Effector CD8-positive, alpha-beta T cell (primary cell): ENCODE results near the gene NUSAP1.
"Not testable (repeated sequence)": the region's sequence is repeated elsewhere in the genome, so short reads cannot be mapped to it uniquely, and the experiment has no call there.

Experiments used
- DNase-seq: peaks from one replicate; lab custom pipeline; 2025; lab: John Stamatoyannopoulos, UW
- total RNA-seq, 4 experiments: gene quantifications; one replicate each; lab custom pipeline; 2026; lab: John Stamatoyannopoulos, UW

The NUSAP1 gene
- 0 to 0.36 (median 0.04) reads per million in 4 experiments for total RNA-seq

- DNase-seq, result peak; percentile 97
Observed at GRCh38 chr15:41332194-41333025, at the start of gene NUSAP1, which contains the start of gene OIP5. NUSAP1 (plus strand) TSS chr15:41332881; CDS start chr15:41332958, 77 bp downstream. OIP5 (minus strand) TSS chr15:41332591; CDS start chr15:41332561, 30 bp downstream.

DNA sequence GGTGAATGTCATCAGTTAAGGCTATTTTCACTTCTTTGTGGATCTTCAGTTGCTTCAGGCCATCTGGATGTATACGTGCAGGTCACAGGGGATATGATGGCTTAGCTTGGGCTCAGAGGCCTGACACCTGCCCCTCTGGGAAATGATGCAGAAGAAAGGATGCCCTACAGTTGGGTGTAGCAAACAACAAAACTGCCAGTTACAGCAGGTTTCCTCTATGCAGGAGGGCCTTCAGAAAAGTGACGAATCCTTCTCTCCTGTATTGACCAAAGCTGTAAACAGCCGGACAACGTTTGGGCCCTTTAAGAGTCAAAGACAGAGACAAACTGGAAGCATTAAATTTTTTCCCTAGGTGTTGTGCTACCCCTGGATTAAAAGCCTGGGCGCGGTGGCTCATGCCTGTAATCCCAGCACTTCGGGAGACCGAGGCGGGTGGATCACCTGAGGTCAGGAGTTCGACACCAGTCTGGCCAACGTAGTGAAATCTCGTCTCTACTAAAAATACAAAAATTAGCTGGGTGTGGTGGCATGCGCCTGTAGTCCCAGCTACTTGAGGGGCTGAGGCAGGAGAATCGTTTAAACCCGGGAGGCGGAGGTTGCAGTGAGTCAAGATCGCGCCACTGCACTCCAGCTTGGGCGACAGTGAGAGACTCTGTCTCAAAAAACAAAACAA lies 49.6 kb upstream of the NUSAP1 start:
- DNase-seq, result not testable (repeated sequence)

- peak; percentile 96 for DNase-seq
Observed at GRCh38 chr15:41283653-41284426, 48.8 kb upstream of the NUSAP1 start.

- DNase-seq, result no peak
Observed at GRCh38 chr15:41284427-41285177, 48.1 kb upstream of the NUSAP1 start.

- DNase-seq, result no peak
Observed at GRCh38 chr15:41285285-41285684, 47.4 kb upstream of the NUSAP1 start.

DNA sequence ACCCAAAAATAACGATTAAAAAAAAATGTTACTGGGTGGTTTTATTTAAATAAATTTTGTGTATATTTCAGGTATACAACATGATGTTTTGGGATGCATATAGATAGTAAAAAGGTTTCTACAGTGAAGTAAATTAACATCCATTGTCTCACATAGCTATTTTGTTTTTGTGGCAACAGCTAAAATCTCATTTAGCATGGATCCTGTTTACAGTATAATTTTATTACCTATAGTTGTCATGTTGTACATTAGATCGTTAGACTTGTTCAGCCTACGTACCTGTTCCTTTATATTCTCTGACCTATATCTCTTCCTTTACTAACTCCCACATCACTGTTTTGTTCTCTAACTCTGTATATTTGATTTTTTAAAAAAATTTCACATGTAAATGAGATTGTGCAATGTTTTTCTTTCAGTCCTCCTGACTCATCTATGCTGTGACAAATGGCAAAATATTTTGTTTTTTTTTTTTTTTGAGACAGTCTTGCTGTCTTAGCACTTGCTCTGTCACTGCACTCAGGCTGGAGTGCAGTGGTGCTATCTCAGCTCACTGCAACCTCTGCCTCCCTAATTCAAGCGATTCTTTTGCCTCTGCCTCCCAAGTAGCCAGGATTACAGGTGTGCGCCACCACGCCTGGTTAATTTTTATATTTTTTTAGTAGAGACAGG lies 45.9 kb upstream of the NUSAP1 start:
- DNase-seq, result no peak

DNA sequence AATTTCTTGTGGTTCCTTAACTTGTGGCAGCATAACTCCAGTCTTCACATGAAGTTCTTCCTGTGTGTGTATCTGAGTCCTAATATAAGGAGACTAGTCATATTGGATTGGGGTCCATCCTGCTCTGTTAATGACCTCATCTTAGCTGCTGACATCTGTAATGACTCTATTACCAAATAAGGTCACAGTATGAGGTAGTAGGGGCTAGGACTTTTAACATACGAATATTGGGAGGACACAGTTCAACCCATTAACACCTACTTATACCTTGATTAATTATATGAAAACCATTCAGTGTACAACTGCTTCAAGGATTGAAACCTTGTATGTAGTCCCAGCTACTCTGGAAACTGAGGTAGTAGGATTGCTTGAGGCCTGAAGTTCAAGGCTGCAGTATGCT lies 44.2 kb upstream of the NUSAP1 start:
- no peak for DNase-seq

- DNase-seq, result no peak
Observed at GRCh38 chr15:41289953-41290352, 42.7 kb upstream of the NUSAP1 start.

GRCh38 chr15:41291065-41291631 lies 41.5 kb upstream of the NUSAP1 start:
- DNase-seq, result no peak

DNA sequence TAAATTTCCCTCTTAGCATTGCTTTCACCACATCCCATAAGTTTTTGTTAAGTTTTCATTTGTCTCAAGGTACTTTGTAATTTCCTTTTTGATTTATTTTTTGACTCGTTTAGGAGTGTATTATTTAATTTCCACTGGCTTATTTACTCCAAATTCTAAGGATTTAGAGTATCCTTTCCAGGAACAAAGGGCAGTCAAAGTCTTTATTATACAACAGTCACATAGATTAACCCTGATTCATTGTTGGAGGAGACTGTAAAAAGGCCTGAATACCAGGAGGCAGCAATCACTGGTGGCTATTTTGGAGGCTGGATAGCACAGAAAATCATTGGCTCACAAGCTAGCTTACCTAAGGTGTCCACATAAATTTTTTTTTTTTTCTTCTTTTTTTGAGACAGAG lies 40.2 kb upstream of the NUSAP1 start:
- no peak for DNase-seq

DNA sequence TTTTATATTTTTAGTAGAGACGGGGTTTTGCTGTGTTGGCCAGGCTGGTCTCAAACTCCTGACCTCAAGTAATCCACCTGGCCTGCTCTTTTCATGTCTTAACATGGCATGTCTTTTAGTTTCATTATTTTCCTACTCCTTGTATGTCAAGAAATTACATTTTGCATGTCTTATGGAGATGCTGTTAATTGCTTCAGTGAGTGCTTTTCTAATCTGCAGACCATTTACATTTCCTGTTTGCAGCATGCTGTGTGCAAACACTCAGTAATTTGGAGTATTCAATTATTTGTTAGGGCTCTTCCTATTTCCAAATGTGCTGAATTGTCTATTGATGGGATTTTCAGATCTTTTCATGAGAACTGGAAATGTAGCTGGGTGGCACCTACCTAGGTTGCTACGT lies 31.5 kb upstream of the NUSAP1 start:
- not testable (repeated sequence) for DNase-seq

DNA sequence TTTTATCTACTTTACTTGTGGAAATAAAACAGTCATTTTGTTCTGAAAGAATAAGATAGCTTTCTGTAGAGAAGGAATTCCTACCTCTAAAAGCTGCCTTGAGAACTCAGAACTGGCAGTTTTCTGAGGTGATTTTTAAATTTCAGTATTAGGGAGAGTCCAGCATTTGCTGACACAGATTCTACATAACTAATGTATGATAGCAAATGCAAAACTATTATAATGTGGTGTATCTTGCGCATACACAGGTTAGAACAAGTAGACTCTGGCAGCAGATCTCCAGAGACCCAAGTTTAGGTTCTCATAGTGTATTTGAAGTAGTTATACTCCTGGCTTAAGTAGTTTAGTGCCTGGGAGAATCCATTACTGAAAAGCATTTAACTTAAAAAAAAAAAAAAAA lies 31.1 kb upstream of the NUSAP1 start:
- no peak for DNase-seq

GRCh38 chr15:41304149-41304770 lies 28.4 kb upstream of the NUSAP1 start:
- DNase-seq, result no peak

- no peak for DNase-seq
Observed at GRCh38 chr15:41307679-41308078, 25.0 kb upstream of the NUSAP1 start.

GRCh38 chr15:41309226-41309905 lies 23.3 kb upstream of the NUSAP1 start:
- no peak for DNase-seq

DNA sequence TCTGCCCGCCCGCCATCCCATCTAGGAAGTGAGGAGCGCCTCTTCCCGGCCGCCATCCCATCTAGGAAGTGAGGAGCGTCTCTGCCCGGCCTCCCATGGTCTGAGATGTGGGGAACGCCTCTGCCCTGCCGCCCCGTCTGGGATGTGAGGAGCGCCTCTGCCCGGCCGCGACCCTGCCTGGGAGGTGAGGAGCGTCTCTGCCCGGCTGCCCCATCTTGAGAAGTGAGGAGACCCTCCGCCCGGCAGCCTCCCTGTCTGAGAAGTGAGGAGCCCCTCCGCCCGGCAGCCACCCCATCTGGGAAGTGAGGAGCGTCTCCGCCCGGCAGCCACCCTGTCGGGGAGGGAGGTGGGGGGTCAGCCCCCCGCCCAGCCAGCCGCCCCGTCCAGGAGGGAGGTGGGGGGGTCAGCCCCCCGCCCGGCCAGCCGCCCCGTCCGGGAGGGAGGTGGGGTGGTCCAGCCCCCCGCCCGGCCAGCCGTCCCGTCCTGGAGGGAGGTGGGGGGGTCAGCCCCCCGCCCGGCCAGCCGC lies 11.8 kb upstream of the NUSAP1 start:
- not testable (repeated sequence) for DNase-seq

- DNase-seq, result no peak
Observed at GRCh38 chr15:41323611-41324010, 9.1 kb upstream of the NUSAP1 start.

DNA sequence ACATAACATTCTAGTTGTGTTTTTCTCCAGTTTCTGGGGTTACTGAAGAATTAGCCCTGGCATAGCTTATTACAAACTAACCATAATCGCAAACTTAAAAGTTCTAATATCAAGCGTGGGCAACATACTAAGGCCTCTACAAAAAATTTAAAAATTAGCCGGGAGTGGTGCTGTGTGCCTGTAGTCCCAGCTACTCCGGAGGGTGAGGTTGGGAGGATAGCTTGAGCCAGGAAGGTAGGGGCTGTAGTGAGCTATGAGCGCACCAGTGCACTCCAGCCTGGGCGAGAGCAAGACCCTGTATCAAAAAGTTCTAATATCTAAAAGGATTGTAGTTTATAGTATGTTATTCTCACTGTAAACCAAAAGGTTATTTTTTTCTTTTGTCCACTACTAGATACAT lies 1.4 kb upstream of the NUSAP1 start:
- DNase-seq, result no peak

DNA sequence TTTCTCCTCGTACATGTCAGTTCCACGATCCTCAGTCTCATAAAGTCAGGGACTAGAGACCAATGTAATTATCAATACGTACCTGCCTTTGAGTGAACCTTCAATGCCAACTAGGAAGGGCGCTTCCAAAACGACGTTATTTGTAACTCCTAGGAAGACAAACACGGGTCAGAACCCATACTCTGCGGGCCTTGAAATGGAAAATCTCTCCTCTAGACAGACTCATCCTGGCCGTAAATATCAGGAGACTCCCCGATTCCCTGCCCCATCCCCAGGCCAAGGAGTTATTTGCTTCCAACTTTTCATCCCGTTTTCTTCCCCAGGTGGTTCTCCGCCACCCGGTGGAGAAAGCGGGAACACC lies 868 bp upstream of the NUSAP1 start:
- no peak for DNase-seq
